Stimulated activated CD4-positive, alpha-beta T cell treated with anti-CD3 and anti-CD28 coated beads, Interleukin-2, amount 100 ng/mL, for 24 hours (primary cell): ENCODE measurements around the gene SRC.
A peak's percentile ranks its signal among the peaks of the same experiment; 100 is the strongest.

Source experiments
- DNase-seq, 2 donors: peaks; one replicate each; pipeline ENCODE4 v3.0.0-alpha.2; 2020

Gene SRC

DNA sequence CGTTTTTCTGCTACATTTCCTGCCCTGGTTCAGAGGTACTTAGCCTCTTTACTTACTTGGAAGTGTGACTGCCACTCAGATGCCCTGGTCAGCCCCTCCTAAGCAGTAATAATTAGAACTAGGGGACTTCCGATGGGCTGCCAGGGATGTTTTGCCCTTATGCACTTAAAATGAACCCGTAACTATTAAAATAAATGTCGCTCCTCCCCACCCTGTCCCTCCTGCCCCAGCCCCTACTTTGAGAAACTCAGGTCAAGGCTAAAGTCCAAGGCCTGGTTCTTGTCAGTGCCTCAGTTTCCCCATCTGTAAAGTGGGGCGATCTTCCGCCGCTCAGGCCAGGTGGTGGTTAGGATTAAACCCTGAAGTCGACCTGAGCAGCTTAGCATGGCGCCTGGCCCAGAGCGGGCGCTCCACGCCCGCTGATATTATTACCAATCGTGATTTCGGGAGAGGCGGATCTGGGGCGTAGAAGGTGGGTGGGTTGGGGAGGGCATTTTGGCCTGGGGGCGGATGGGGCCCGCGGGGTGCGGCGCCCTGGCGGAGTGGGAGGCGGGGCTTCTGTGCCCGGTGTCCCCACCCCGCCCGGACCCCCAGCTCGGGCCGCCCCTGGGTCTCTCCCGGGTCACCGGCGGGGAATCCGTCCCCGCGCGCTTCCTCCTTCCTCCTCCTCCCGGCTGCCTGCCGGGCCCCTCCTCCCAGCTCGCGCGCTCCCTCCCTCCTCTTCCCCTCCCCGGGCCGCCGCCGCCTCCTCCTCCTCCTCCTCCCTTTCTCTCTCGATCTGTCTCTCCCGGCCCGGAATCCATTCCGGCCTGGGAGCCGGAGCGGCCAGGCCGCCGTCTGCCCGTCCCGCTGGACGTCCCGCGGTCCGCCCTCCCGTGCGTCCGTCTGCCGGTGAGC is at the start of gene SRC:
TSS of gene SRC (plus strand) at position 802 of the 897 bp plus-strand sequence. CDS start 38,014 bp downstream, outside the sequence.
- peak; percentile 52 to 65 for DNase-seq

DNA sequence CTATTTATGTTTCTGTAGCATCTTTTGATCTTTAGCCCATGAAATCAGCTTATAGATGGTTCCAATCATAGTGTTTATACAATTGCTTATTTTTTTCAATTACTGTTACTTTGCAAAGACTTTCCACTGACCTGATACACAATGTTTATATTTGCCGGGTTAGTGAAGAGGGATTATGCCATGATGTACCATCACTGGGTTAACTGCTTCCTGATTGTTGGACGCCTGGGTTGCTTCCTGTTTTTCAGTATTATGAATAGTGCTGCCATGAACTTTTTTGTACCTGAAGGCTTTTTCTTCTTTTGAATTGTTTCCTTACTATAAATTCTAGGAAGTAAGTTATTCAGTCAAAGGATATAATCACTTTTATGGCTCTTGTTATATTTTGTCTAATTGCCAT is 49.6 kb upstream of the SRC start:
- no peak for DNase-seq

DNA sequence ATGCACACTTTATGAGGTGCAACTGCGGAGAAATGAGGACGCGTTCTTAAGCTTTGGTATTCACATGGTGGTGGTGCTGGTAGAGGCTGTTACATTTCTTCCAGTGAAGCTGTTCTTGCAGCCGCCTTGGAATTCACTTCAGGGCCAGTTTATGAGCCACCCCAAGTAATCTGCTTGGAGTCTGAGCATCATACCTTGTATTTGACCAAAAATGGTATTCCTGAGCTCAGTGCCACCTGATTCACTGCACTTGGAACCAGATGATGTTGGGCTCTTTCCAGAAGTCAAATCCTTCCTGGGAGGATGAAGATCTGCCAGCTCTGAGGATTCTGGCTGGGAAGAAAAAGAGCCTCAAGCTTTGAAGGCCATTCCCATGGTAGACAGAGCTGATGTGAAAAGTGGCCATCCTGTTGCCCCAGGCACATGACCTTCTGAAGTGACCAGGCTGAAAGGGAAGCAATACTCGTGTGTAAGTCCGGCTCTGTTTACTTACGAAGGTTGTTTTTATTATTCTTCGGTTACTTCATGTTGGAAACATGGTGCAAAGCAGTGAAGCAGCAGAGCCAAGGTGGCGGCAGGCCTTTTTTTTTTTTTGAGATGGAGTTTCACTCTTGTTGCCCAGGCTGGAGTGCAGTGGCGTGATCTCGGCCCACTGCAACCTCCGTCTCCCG is 48.7 kb upstream of the SRC start:
- DNase-seq, result no peak

DNA sequence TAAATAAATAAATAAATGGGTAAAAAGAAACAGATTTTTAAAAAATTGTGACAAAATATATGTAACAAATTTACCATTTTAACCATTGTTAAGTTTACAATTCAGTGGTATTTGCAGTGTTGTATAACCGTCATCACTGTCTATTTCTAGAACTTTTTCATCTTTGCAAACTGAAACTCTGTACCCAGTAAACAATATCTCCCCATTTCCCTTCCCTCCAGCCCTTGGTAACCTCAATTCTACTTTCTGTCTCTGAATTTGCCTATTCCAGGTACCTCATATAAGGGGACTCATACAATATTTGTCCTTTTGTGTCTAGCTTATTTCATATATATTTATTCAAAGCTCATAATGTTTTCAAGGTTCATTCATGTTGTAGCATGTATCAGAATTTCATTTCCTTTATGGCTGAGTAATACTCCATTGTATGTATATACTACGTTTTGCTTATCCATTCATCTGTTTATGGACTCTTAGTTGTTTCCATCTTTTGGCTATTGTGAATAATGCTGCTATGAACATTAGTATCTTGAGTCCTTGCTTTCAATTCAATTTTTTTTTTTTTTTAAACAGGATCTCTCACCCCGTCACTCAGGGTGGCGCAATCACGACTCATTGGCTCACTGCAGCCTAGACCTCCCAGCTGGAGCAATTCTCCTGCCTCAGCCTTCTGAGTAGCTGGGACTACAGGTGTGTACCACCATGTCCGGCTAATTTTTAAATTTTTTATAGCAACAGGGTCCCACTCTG is 47.6 kb upstream of the SRC start:
- DNase-seq, result no peak

DNA sequence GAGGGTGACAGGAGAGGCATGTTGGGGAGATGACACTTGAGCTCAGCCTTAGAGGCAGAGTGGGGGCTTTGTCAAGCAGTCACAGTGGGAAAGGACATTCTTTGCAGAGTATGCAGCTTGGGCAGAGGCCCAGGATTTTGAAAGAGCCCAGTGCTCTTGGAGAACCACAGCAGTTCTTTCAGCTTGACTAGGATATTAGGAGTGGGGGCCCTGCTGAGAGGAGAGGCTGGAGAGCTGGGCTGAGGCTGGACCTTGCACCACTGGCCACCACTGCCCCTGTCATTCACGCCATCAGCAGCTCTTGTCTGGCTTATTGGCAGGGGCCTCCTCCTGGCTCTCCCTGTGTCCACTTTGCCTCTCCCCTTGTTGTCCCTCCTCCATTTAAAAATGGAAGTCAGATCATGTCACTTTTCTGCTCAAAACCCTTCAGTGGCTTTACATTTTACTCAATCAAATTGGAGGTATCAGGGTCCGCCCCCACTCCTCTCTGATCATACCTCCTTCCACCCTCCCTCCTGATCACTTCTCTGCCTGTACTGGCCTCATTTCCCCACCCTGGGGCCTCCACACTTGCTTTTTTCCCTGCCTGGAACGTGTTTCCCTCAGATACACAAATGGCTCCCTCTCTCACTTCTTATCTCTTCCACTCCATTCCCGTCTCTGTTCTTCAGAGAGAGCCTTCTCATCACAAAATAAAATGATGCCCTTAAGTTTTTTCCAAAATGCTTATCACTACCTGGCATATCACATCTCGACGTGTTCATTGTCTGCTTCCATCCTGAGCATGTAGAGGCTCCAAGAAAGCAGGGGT is 46.0 kb upstream of the SRC start:
- no peak for DNase-seq

DNA sequence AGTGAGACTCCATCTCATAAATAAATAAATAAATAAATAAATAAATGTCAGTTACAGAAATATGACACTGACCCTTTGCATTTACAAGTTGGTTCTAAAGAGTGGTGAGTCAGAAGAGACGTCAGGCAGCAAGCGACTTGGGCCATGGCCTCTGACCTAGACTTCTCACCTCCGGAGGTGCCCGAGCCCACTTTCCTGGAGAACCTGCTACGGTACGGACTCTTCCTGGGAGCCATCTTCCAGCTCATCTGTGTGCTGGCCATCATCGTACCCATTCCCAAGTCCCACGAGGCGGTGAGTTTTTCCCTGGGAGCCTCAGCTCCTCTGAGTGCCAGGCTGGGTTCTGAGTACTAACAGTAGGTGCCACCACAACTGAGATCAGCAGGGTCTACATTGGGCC is 44.8 kb upstream of the SRC start:
- no peak for DNase-seq

DNA sequence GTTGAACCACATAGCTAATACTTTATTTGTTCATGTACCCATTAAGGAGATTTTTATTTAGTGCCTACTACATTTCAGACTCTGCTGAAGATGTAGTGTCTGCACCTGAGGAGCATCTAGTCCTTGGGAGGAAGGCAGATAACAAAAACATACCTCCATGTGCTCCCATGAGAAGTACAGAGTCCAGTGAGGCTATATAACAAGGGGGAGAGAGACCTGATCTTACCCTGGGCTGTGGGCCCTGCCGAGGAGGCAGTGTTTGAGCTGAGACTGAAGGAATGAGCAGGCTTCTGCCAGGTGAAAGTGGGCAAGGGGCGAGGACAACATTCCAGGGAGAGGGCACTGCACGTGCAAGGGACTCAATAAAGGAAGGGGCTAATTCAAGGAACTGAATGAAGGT is 44.4 kb upstream of the SRC start:
- DNase-seq, result no peak

DNA sequence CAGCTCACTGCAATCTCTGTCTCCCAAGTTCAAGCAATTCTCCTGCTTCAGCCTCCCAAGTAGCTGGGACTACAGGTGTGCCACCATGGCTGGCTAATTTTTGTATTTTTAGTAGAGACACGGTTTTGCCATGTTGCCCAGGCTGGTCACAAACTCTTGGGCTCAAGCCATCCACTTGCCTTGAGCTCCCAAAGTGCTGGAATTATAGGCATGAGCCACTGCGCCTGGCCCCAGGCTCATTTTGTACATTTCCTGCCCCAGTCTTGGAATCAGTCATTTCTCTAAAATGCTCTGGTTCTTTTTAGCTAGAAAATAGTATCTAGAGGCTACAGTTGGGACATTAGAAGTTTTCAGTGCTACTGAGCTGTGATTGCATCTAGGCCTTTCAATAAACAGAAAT is 43.0 kb upstream of the SRC start:
- no peak for DNase-seq

DNA sequence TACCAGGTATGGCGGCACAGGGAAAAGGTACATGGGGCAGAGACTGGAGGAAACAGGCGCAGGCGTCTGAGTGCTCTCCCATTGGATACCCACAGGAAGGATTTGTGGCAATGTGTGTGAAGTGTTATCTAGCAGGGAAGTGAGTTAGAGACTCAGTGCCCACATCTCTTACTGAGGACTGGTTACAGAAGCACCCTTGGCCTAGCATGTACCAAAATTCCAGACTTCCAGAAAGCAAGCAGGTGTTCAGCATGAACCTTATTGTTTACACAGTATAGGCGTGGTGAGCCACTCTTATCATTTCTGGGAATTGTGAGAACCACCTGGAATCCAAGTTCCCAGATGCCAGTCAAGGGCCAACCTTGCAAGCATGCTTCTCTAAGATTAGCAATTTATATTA is 42.3 kb upstream of the SRC start:
- DNase-seq, result no peak

DNA sequence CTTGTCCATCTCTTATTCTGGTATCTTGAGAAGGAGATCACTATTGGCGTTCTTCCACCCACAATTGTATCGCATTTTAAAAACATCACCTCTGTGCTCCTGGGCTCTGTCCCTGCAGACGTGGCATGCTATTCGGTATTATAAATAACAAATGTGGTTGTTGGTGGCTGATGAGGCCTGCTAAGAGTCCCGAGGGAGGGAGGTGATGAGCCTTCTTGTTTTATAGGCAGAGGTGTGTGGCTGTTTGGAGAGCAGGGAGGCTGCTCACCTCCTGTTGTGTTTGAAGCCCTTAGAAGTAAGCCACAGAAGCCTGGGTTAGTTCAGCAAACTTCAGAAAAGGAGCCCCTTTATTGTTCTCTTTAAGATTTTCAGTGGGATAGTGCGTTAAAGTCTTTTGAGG is 40.9 kb upstream of the SRC start:
- no peak for DNase-seq

DNA sequence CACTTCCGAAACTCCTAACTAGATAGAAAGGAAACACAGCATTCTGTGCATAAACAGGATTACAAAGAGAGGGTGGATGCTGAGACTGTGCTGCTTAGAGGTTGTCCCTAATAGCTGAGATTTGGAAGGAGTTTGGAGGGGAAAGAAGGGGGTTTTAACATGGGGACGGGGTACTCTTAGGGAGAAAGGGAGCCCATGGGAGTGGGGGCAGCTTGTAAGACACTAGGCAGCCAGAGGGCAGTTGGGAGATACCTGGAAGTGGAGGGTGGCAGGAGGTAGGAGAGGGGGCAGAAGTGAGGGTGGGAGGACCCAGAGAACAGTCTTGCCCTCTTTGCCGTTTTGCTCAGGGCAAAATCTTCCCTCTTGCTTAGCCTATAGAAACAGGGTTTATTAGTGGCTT is 40.1 kb upstream of the SRC start:
- no peak for DNase-seq

DNA sequence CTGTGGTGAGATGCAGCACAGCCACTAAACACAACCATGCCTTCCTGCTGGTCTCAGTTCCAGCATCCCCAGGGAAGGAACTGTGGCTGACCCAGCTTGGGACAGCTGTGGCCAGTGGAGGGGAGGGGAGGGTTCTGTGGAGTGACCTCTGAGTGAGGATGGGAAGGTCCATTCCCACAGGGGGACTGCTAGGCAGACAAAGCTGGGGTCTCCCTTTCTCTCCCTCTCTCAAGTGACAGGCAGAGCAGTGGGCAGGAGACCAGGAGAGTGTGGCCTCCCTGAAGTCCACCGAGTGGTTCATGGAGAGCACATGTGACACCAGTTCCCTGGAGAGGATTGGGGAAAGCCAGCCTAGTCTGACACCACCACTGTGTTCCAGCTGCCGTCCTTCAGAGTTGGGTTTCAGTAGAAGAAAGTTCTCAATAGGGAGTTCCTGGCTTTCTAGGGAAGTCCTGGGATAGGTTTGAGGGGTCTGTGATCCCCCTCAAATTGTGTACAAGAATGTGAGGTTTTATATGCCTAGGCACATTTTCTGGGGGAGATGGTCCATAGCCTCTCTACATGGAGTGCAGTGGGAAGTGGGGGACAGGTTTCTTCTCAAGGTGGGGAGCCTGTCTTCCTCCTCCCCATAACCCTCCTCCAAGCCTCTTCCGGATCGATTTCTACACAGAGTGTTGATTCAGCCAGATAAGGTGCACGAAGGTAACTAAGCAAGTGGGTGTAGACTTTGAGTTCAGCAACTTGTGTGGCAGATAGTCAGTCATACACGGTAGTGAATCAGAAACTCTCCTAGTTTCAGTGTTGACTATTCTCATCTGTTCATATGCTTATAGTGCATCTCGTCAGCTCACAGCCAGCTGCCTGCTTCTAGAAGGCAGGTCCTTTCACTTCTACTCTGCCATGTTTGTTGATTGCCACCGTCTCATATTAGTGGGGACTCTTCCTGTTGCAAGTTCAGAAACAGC is 37.6 kb upstream of the SRC start:
- no peak for DNase-seq

DNA sequence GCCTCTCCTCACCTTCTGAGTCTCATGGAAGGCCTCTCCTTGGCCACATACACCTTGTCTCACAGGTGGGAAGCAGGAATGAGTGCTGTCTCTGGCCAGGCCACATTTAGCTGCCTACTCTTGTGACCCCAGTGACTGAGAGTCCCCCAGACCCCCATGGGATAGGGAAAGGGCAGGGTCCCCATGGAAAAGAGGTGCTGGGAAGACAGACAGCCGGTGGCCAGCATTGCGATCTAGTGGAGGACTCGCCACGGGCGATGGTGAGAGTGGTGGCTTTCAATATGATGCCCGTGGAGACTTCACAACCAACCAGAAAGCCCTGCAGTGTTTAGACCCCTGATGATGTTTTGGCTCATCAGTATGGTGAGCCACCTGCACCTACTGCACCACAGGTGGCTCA is 36.6 kb upstream of the SRC start:
- no peak for DNase-seq

DNA sequence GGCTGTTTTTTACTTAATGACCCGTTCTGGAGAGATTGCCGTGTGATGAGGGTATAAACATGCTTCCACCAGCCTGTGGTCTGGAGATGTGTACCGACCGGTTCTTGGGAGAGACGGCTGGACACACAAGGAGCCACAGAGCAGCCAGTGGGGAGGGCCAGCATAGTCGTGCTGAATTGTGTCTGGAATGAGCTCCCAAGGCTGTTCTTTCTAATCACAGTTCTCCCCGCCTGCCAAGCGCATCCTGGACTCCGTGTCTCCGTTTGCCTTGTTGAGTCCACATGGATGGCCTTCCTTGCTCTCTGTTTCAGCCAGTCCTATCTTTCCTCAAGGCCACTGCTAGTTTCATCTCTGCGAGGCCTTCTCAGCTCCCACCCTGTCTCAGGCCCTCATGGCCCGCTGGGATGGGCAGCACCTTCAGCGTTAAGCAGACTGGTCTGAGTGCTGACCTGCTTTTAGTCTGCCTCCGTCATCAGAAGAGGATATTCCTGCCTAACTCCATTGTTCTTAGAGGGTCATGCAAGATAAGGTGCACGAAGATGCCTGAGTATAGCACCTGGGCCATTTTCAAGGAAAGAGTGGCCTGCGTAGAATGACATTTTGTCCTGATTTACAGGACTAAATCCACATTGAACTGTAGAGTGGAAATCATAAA is 35.9 kb upstream of the SRC start:
- DNase-seq, result no peak

DNA sequence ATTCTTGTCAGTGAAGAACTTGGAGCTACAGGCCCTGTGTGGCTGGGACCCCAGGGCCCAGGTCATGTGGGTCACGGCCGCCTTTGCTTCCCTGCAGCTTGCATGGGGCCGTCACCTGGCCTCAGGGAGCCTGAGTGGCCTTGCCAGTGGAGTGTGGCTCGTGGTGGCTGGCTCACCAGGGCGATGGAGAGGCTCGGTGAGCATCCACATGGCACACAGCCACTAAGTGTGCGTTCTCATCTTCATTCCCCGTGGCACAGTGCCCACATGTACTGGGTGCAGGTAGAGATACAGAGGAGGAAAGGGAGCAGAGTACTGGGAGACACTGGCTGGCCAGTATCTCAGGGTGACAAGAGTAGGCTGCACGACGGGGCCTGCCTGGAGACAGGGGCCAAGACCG is 35.0 kb upstream of the SRC start:
- no peak for DNase-seq

DNA sequence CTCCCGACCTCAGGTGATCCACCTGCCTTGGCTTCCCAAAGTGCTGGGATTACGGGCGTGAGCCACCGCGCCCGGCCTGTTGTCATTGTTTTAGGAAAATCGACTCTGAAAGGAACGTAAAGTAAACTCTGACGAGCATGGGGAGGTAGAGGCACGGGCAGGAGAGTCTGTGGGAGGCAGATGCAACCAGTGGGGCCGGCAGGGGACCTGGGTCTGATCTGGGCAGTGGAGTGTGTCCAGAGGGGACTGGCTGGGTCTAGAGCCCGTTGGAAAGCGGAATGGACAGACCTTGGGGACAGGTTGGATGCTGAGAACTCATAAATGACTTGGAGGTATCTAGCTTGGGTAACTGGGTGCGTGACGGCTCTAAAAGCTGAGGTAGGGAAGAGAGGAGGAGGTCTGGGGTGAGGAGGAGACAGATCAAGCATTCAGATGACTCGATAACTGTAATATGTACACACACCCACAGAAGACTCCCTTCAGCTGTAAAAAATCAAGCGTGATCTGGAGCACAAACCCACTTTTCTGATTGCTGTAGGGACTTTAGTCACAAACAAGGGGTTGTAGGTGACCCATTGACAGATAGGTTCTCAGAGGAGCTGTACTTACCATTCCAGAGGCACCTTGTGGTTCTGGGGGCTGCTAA is 34.1 kb upstream of the SRC start:
- no peak for DNase-seq

DNA sequence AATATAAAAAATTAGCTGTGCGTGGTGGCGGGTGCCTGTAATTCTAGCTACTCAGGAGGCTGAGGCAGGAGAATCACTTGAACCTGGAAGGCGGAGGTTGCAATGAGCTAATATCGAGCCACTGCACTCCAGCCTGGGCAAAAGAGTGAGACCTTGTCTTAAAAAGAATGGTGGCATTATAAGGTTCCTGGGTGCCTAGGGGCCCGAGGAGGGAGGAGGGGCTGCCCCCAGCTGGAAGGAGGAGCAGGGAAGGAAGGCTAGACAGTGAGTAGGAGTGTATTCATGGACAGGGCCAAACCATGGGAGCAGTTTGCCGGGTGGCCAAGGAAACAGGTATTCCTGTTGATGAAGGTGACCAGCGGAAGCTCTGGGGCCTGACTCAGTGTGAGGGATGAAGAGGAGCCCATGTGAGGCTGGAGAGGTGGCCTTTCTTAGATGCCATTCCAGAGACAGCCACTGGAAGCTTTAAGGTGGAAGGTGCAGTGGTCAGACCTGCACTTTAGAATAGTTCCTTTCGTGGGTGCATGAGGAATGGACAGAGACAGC is 32.3 kb upstream of the SRC start:
- no peak for DNase-seq

DNA sequence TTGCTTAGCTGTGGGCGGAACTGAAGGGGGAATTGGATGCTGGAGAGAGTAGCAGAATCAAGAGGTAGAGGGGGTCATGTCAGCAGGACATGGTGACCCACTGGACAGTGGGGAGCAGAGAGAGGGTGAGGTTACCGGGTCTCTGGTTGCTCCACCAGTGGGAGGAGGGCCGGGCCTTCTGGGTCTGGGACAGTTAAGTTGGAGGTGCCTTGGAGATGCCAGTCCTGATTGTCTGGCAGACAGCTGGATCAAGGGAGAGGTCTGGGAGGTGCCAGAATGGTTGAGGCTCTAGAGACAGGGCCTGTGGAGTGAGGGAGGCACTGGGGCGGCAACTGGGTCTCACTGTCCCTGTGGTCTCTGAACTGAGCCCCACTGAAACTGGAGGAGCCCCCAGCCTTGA is 31.8 kb upstream of the SRC start:
- DNase-seq, result no peak

DNA sequence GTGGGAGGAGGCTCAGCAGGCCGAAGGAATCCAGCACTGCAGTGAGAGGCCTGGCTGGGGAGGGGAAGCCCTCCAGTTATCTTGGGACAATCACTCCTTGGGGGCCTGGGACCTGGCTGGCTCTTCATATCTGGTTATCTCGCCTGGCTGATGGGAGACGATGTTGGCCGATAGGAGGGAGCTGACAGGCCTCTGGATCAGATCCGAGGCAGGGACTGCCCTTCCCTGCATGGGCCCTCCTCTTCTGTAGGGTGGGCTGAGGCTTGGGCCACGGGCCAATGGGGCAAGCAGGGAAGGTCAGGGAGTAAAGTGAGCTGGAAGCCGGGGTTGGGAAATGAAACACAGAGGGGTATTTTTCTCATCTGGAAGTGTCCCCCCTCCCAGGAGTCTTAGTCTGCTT is 31.3 kb upstream of the SRC start:
- no peak for DNase-seq

DNA sequence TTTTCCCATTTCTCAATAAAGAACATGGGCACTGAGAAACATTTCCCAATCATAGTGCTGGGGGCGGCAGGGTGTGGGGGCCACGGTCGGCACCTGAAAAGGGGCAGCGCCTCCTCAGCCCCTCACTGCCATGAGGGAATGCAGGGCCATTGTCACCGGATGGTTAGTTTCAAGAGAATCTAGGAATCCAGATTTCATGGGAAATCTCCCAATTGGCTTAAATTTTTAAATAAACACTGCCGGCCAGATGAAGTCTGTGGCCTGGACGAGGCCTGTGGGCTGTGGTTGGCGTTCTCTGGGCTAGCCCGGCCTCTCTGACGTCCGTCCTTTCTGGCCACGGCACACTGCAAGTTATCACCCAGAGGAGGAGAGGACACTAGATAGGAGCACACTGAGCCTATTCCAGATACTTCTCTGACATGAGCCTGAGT is 30.9 kb upstream of the SRC start:
- no peak for DNase-seq
